T-helper 17 cell (primary cell): ENCODE results near the gene L1CAM. TPM values are rescaled to one million over a fixed set of nuclear protein-coding genes. Genes with fewer than 3 reads are reported as not detected.

Experiments
- ATAC-seq: fragments of 150-1000 bp; cut with Tn5 transposase; 2 replicates; pipeline ENCODE4 v1.10.0; 2021; ENCODE audit warnings: mild to moderate bottlenecking, moderate library complexity
- DNase-seq, 3 donors: peaks; one replicate each; pipeline versions ENCODE4 v3.0.0 to v3.0.0-alpha.2; 2020 to 2021
- H3K9me3 ChIP-seq: one replicate; pipeline ENCODE4 v1.7.0; 2013; ENCODE audit warnings: low read length, mild to moderate bottlenecking; ENCODE audit not compliant: control insufficient read depth, poor library complexity, severe bottlenecking
- H3K27ac Mint-ChIP-seq: one replicate; pipeline ENCODE4 v1.8.0; 2022; ENCODE audit warnings: mild to moderate bottlenecking, moderate library complexity, mixed read lengths
- H3K27me3 Mint-ChIP-seq: one replicate; pipeline ENCODE4 v1.8.0; 2022; ENCODE audit warnings: mixed read lengths
- H3K36me3 Mint-ChIP-seq: one replicate; pipeline ENCODE4 v1.8.0; 2022; ENCODE audit warnings: low read depth, mixed read lengths
- H3K4me1 Mint-ChIP-seq: one replicate; pipeline ENCODE4 v1.8.0; 2022; ENCODE audit warnings: mild to moderate bottlenecking, mixed read lengths
- H3K4me3 Mint-ChIP-seq: one replicate; pipeline ENCODE4 v1.8.0; 2022; ENCODE audit warnings: mild to moderate bottlenecking, moderate library complexity, mixed read lengths
- total RNA-seq, 4 donors: library from RNA in 2 of 4; stranded (reverse) in 2 of 4; gene quantifications; one replicate each; pipeline ENCODE4 v1.2.3 and lab custom pipeline; 2022 to 2026

Gene L1CAM
- total RNA-seq, 2 donors from 2014 or later, result 2.3 to 3.9 TPM

DNA sequence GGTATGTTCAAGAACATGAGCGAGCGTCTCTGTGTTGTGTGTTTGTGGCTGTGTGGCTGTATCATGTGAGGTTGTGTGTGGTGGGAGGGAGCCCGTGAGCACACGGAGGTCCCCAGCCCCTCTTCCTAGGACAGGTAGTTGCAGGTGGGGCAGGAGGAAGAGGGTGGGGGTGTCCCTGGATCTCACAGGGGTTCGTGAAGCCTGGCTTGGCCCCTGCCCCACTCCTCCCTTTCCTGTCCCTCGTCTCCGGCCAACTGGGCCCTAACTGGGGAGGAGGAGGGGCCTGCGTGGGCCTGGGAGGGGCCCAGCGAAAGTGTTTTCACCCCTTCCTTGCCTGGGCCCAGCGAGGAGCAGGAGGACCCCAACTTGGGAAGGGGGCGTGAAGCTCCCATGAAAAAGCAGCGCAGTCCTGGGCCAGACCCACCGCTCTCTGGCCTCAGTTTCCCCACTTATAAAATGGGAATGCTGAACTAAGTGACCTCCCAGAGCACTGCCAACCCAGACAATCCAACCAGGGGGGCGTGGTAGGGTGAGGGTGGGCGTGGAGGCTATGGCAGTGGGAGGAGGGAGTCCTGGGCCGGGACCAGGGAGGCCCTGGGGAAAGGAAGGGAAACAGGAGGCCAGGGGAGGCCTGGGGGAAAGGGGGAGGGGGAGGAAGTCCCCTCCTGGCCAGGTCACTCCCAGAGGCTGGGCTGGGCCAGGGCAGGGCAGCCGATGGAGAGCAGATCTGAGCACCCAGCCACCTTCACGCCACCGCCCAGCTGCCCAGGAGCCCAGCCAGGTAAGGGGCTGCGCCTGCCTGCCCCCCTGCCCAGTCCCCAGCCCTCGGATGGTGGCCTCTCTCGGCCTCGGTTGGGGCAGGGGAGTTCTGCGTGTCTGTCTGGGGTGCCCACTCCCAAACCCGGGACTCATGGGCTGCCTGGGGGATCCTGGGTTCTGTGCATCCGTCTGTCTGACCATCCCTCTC, 18.3 kb upstream of the L1CAM start, which contains the start of gene AVPR2:
TSS of gene AVPR2 (plus strand) at position 683 of the 967 bp plus-strand sequence. CDS start 473 bp downstream, outside the sequence.
- peak within 1 kb of the TSS; percentile 88 for H3K4me3 Mint-ChIP-seq
- H3K27me3 Mint-ChIP-seq, result no peaks in the 10 kb centered on the region
- no peak for DNase-seq
- peak; percentile 35 for ATAC-seq
- H3K9me3 ChIP-seq, result no peaks in the 10 kb centered on the region
- peaks cover 28% of the 10 kb centered on the region for H3K4me1 Mint-ChIP-seq
- peak within 1 kb of the TSS; percentile 83 for H3K27ac Mint-ChIP-seq
- H3K36me3 Mint-ChIP-seq, result no peaks in the 10 kb centered on the region

GRCh38 chrX:153903238-153903980, 17.4 kb upstream of the L1CAM start:
- DNase-seq (no peak), ATAC-seq (peak; percentile 8)
- H3K4me1 Mint-ChIP-seq, result peaks cover 26% of the 10 kb centered on the region
- peak overlapping the region; percentile 83 for H3K27ac Mint-ChIP-seq
- no peaks in the 10 kb centered on the region for H3K36me3 Mint-ChIP-seq
- H3K9me3 ChIP-seq, result no peaks in the 10 kb centered on the region
- peak overlapping the region; percentile 88 for H3K4me3 Mint-ChIP-seq
- H3K27me3 Mint-ChIP-seq, result no peaks in the 10 kb centered on the region

- Mint-ChIP-seq H3K27ac (no peak overlapping the region), H3K36me3 (no peaks in the 10 kb centered on the region), H3K4me1 (peaks cover 26% of the 10 kb centered on the region), H3K4me3 (no peak overlapping the region), H3K27me3 (no peaks in the 10 kb centered on the region)
- no peaks in the 10 kb centered on the region for H3K9me3 ChIP-seq
- DNase-seq, result no peak
- no peak for ATAC-seq
Observed at GRCh38 chrX:153902385-153902784, 16.4 kb upstream of the L1CAM start.

DNA sequence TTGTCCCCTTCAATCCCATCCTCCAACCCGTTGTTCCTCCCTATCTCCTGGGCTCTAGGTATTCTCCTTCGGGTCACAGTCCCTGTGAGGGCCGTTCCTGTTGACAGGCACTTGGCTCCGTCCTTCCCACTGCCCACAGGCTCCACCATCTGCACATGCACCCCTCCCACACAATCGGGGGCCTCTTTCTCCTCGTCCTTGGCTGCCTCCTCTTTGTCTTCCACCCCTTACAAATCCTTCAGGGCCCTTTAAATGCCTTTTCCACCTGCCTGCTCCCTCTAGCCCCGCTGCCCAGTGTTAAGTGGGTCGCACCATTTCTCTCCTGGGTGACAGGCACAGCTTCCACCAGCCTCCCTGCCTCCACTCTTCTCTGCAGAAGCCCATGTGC, 15.8 kb upstream of the L1CAM start:
- DNase-seq, result no peak
- no peaks in the 10 kb centered on the region for H3K36me3 Mint-ChIP-seq
- H3K9me3 ChIP-seq, result no peaks in the 10 kb centered on the region
- H3K4me3 Mint-ChIP-seq, result peak overlapping the region; percentile 68
- ATAC-seq, result no peak
- no peak overlapping the region for H3K27ac Mint-ChIP-seq
- H3K27me3 Mint-ChIP-seq, result no peaks in the 10 kb centered on the region
- peaks cover 26% of the 10 kb centered on the region for H3K4me1 Mint-ChIP-seq

GRCh38 chrX:153900831-153901752, 15.1 kb upstream of the L1CAM start:
- peak overlapping the region; percentile 68 for H3K4me3 Mint-ChIP-seq
- H3K36me3 Mint-ChIP-seq, result no peaks in the 10 kb centered on the region
- ATAC-seq (peak; percentile 96), DNase-seq (peak; percentile 31 to 43 (median 35))
- H3K9me3 ChIP-seq, result no peaks in the 10 kb centered on the region
- no peaks in the 10 kb centered on the region for H3K27me3 Mint-ChIP-seq
- no peak overlapping the region for H3K27ac Mint-ChIP-seq
- peaks cover 26% of the 10 kb centered on the region for H3K4me1 Mint-ChIP-seq

DNA sequence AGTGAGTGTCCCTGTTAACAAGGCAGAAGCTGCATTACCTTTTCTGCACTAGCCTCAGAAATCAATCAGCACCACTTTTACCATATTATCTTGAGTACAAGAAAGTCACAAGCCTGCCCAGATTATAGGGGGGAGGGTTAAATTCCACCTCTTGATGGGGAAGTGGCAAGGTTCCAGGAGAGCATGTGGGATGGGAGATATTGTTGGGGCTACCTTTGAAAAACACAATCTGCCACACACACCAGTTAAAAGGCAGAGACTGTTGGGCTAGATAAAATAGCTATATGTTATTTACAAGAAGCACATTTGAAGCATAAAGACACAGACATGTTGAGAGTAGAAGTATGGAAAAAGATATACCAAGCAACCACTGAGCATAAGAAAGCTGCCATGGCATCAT, 11.9 kb upstream of the L1CAM start:
- no peaks in the 10 kb centered on the region for H3K9me3 ChIP-seq
- no peaks in the 10 kb centered on the region for H3K27me3 Mint-ChIP-seq
- DNase-seq (no peak), ATAC-seq (no peak)
- H3K4me1 Mint-ChIP-seq, result peaks cover 12% of the 10 kb centered on the region
- no peak overlapping the region for H3K4me3 Mint-ChIP-seq
- H3K27ac Mint-ChIP-seq, result no peak overlapping the region
- peaks cover 2% of the 10 kb centered on the region for H3K36me3 Mint-ChIP-seq

- Mint-ChIP-seq H3K4me1 (peaks cover 5% of the 10 kb centered on the region), H3K27ac (no peak overlapping the region), H3K4me3 (no peak overlapping the region), H3K36me3 (no peaks in the 10 kb centered on the region), H3K27me3 (no peaks in the 10 kb centered on the region)
- H3K9me3 ChIP-seq, result no peaks in the 10 kb centered on the region
- no peak for DNase-seq
- ATAC-seq, result no peak
Observed at GRCh38 chrX:153889123-153889522, 3.1 kb upstream of the L1CAM start.

GRCh38 chrX:153888344-153888743, 2.4 kb upstream of the L1CAM start:
- H3K27ac Mint-ChIP-seq, result no peak overlapping the region
- no peak overlapping the region for H3K4me3 Mint-ChIP-seq
- no peaks in the 10 kb centered on the region for H3K27me3 Mint-ChIP-seq
- DNase-seq (no peak), ATAC-seq (peak; percentile 63)
- no peaks in the 10 kb centered on the region for H3K9me3 ChIP-seq
- no peaks in the 10 kb centered on the region for H3K36me3 Mint-ChIP-seq
- peaks cover 5% of the 10 kb centered on the region for H3K4me1 Mint-ChIP-seq

DNA sequence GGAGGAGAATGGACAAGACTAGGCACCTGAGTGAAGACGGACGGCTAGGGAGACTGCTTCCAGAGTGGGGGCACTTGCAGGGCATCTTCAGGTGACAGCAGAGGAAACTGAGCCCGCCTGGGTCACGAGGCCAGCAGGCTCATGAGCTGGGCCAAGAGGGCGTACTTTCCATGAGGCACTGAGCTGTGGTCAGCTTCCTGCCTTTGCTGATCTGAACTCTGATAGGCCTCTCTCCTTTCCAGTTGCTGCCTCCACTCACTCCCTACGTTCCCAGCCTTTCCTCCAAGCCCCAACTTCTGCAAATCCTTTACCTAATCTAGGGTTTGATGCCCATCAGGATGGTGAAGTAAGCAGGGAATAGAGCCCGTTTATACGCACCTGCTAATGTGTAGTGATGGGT, 1.4 kb upstream of the L1CAM start:
- Mint-ChIP-seq H3K36me3 (no peaks in the 10 kb centered on the region), H3K4me3 (no peak overlapping the region), H3K27ac (no peak overlapping the region), H3K27me3 (no peaks in the 10 kb centered on the region), H3K4me1 (peaks cover 6% of the 10 kb centered on the region)
- H3K9me3 ChIP-seq, result no peaks in the 10 kb centered on the region
- ATAC-seq (no peak), DNase-seq (no peak)

GRCh38 chrX:153886915-153887314, 942 bp upstream of the L1CAM start:
- H3K9me3 ChIP-seq, result no peaks in the 10 kb centered on the region
- H3K4me1 Mint-ChIP-seq, result peaks cover 8% of the 10 kb centered on the region
- no peak overlapping the region for H3K4me3 Mint-ChIP-seq
- H3K27me3 Mint-ChIP-seq, result no peaks in the 10 kb centered on the region
- ATAC-seq, result no peak
- no peaks in the 10 kb centered on the region for H3K36me3 Mint-ChIP-seq
- no peak overlapping the region for H3K27ac Mint-ChIP-seq
- no peak for DNase-seq

DNA sequence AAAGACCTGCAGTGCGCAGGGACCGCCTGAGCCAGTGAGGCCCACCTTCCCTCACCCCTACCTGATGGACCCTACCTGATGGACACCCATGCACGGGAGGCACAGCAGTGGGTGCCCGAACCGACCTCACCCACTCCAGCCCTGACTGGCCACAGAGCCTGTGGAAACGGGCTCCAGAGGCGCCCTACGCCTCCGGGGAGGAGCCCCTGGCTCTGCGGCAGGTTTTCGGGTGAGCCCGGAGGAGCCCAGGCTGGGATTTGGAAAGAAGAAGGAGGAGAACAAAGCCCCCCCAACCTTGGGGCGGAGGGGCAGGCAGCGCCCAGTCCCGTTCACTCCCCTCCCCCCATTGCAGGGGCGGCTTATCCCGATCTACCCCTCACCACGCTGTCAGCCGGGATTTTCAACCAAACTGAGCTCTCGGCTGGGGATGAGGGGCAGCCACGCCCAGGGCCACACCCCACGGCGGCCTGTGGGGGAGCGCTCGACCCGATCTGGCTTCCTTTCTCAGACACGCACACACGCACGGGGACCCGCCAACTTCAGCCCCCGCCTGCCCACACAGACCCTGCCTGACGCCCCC, 675 bp downstream of the L1CAM start:
- ATAC-seq (peak; percentile 37), DNase-seq (no peak)
- peak overlapping the region; percentile 31 for H3K4me3 Mint-ChIP-seq
- no peaks in the 10 kb centered on the region for H3K9me3 ChIP-seq
- no peak overlapping the region for H3K27ac Mint-ChIP-seq
- no peaks in the 10 kb centered on the region for H3K27me3 Mint-ChIP-seq
- no peaks in the 10 kb centered on the region for H3K36me3 Mint-ChIP-seq
- peaks cover 8% of the 10 kb centered on the region for H3K4me1 Mint-ChIP-seq

- DNase-seq (no peak), ATAC-seq (no peak)
- Mint-ChIP-seq H3K4me3 (peak overlapping the region; percentile 31), H3K27ac (no peak overlapping the region), H3K27me3 (no peaks in the 10 kb centered on the region), H3K36me3 (no peaks in the 10 kb centered on the region), H3K4me1 (peaks cover 8% of the 10 kb centered on the region)
- H3K9me3 ChIP-seq, result no peaks in the 10 kb centered on the region
Observed at GRCh38 chrX:153884590-153884989, 1.4 kb downstream of the L1CAM start.
